WTC11 (cell line): ENCODE results near the gene PGBD5. TPM values are rescaled to one million over a fixed set of nuclear protein-coding genes. Genes with fewer than 3 reads are reported as not detected.
A peak's percentile ranks its signal among the peaks of the same experiment; 100 is the strongest.

Experiments
- ATAC-seq: fragments of 200-7000 bp; cut with Tn5 transposase; 2 replicates; pipeline ENCODE4 v1.10.0; 2021; ENCODE audit warnings: mild to moderate bottlenecking, moderate library complexity
- CTCF ChIA-PET: fragments of 300-600 bp; sonication (Branson Sonifier 250); formaldehyde crosslinking; loops from one replicate; lab custom pipeline; 2021; ENCODE audit warnings: antibody characterized with exemption; lab: Charles Lee
- POLR2A ChIA-PET: fragments of 350-600 bp; sonication (Branson Sonifier 250); formaldehyde crosslinking; loops from one replicate; lab custom pipeline; 2021; ENCODE audit warnings: antibody characterized with exemption; lab: Charles Lee
- DNase-seq: peaks from one replicate; pipeline ENCODE4 v3.0.0; 2021; ENCODE audit warnings: low spot score
- H3K27ac Mint-ChIP-seq: 2 replicates; pipeline ENCODE4 v1.8.0; 2021; ENCODE audit warnings: mixed read lengths
- H3K27me3 Mint-ChIP-seq: 2 replicates; pipeline ENCODE4 v1.8.0; 2021; ENCODE audit warnings: low read depth, mild to moderate bottlenecking, moderate library complexity, mixed read lengths
- H3K36me3 Mint-ChIP-seq: 2 replicates; pipeline ENCODE4 v1.8.0; 2021; ENCODE audit warnings: mixed read lengths
- H3K4me1 Mint-ChIP-seq: 2 replicates; pipeline ENCODE4 v1.8.0; 2022; ENCODE audit warnings: mixed read lengths
- H3K4me3 Mint-ChIP-seq: 2 replicates; pipeline ENCODE4 v1.8.0; 2021; ENCODE audit warnings: mild to moderate bottlenecking, moderate library complexity, mixed read lengths
- H3K9me3 Mint-ChIP-seq: 2 replicates; pipeline ENCODE4 v1.8.0; 2021; ENCODE audit warnings: mixed read lengths
- ARID4B ChIP-seq: sonication (generic); formaldehyde crosslinking; IDR thresholded peaks from 2 replicates; pipeline ENCODE4 v1.8.0; 2023; ENCODE audit warnings: missing genetic modification reagents, mild to moderate bottlenecking, borderline replicate concordance
- GRHL2 ChIP-seq: fragments of 250-450 bp; sonication (Bioruptor Pico); IDR thresholded peaks from 2 replicates; pipeline ENCODE4 v1.8.0; 2022; ENCODE audit warnings: mild to moderate bottlenecking, moderate library complexity; ENCODE audit not compliant: insufficient replicate concordance, severe bottlenecking
- IRF2 ChIP-seq: sonication (generic); formaldehyde crosslinking; IDR thresholded peaks from 2 replicates; pipeline ENCODE4 v1.8.0; 2022; ENCODE audit warnings: low read depth, missing genetic modification reagents, borderline replicate concordance
- MAX ChIP-seq: sonication (generic); formaldehyde crosslinking; IDR thresholded peaks from 2 replicates; pipeline ENCODE4 v1.8.0; 2022; ENCODE audit warnings: mild to moderate bottlenecking, missing genetic modification reagents
- NFATC4 ChIP-seq: fragments of 250-450 bp; sonication (Bioruptor Pico); IDR thresholded peaks from 2 replicates; pipeline ENCODE4 v1.9.0; 2021; ENCODE audit warnings: mild to moderate bottlenecking
- NFYB ChIP-seq: sonication (generic); formaldehyde crosslinking; conservative IDR thresholded peaks from 2 replicates; pipeline ENCODE4 v1.8.0; 2022; ENCODE audit warnings: low read depth, missing genetic modification reagents
- OVOL2 ChIP-seq: fragments of 250-450 bp; sonication (Bioruptor Pico); IDR thresholded peaks from 2 replicates; pipeline ENCODE4 v1.9.0; 2021; ENCODE audit warnings: mild to moderate bottlenecking, borderline replicate concordance
- PRDM15 ChIP-seq: sonication (generic); formaldehyde crosslinking; IDR thresholded peaks from 2 replicates; pipeline ENCODE4 v1.8.0; 2022; ENCODE audit warnings: missing genetic modification reagents
- PRRX2 ChIP-seq: fragments of 250-450 bp; sonication (Bioruptor Pico); IDR thresholded peaks from 2 replicates; pipeline ENCODE4 v1.8.0; 2021; ENCODE audit warnings: mild to moderate bottlenecking
- TCF7 ChIP-seq: sonication (generic); formaldehyde crosslinking; IDR thresholded peaks from 2 replicates; pipeline ENCODE4 v1.8.0; 2022; ENCODE audit warnings: mild to moderate bottlenecking, low read depth, missing genetic modification reagents, moderate library complexity
- TEAD4 ChIP-seq: sonication (generic); formaldehyde crosslinking; IDR thresholded peaks from 2 replicates; pipeline ENCODE4 v1.8.0; 2022; ENCODE audit warnings: mild to moderate bottlenecking, missing genetic modification reagents
- ZBTB43 ChIP-seq: sonication (generic); formaldehyde crosslinking; IDR thresholded peaks from 2 replicates; pipeline ENCODE4 v1.8.1; 2023; ENCODE audit warnings: mild to moderate bottlenecking, missing genetic modification reagents
- ZNF121 ChIP-seq: sonication (generic); formaldehyde crosslinking; IDR thresholded peaks from 2 replicates; pipeline ENCODE4 v1.8.0; 2023; ENCODE audit warnings: missing genetic modification reagents
- ZNF138 ChIP-seq: sonication (generic); formaldehyde crosslinking; conservative IDR thresholded peaks from 2 replicates; pipeline ENCODE4 v1.8.1; 2022; ENCODE audit warnings: mild to moderate bottlenecking, moderate library complexity, missing genetic modification reagents
- ZNF232 ChIP-seq: sonication (generic); formaldehyde crosslinking; IDR thresholded peaks from 2 replicates; pipeline ENCODE4 v1.8.0; 2022; ENCODE audit warnings: mild to moderate bottlenecking, missing genetic modification reagents
- ZNF263 ChIP-seq: sonication (generic); formaldehyde crosslinking; IDR thresholded peaks from 2 replicates; pipeline ENCODE4 v1.8.1; 2022; ENCODE audit warnings: low read depth, mild to moderate bottlenecking, moderate library complexity, missing genetic modification reagents
- ZSCAN18 ChIP-seq: fragments of 250-450 bp; sonication (Bioruptor Pico); IDR thresholded peaks from 2 replicates; pipeline ENCODE4 v2.1.2; 2022; ENCODE audit warnings: mild to moderate bottlenecking, moderate library complexity
- total RNA-seq: library from RNA; stranded (reverse); gene quantifications from 3 replicates; pipeline ENCODE4 v1.2.3, GENCODE V29; 2021

Gene PGBD5
- total RNA-seq, 1 experiment from 2014 or later, result 23.8 TPM

- 0 out of 2 replicates have a peak, but pooled peaks cover 5% of the 10 kb centered on the region for H3K9me3 Mint-ChIP-seq
- H3K27me3 Mint-ChIP-seq, result no peaks in the 10 kb centered on the region
- CTCF ChIA-PET, result interaction anchor here (1.4 to 1.6 kb wide), 2 partner anchors 241 to 247 kb away, joined by 4 read pairs; no protein-coding TSS in a partner anchor
- DNase-seq, result no peak
- ATAC-seq, result no peak
- H3K36me3 Mint-ChIP-seq, result peaks cover 42% of the 10 kb centered on the region
- no peak overlapping the region for H3K4me3 Mint-ChIP-seq
- TF ChIP-seq TCF7 (CRISPR knock-in tag) (no peak), ZSCAN18 (CRISPR knock-in tag) (no peak)
- peak overlapping the region; percentile 13; the same call in 1 of the 2 replicates for H3K27ac Mint-ChIP-seq
- POLR2A ChIA-PET, result no interaction called here
- H3K4me1 Mint-ChIP-seq, result peaks cover 16% of the 10 kb centered on the region
Observed at GRCh38 chr1:230334447-230334837, 91.7 kb downstream of the PGBD5 start.

- 0 out of 2 replicates have a peak, but pooled peaks cover 5% of the 10 kb centered on the region for H3K9me3 Mint-ChIP-seq
- H3K4me1 Mint-ChIP-seq, result peaks cover 16% of the 10 kb centered on the region
- no peaks in the 10 kb centered on the region for H3K27me3 Mint-ChIP-seq
- ChIA-PET POLR2A (no interaction called here), CTCF (interaction anchor here (0.7 to 1.6 kb wide), 4 partner anchors 14 to 308 kb away, joined by 3 to 4 read pairs (median 4); no protein-coding TSS in a partner anchor)
- no peak for TF ChIP-seq ZSCAN18 (CRISPR knock-in tag)
- TF ChIP-seq ZBTB43 (CRISPR knock-in tag), result no peak
- TF ChIP-seq IRF2 (CRISPR knock-in tag), result no peak
- TF ChIP-seq ZNF138 (CRISPR knock-in tag), result no peak
- TF ChIP-seq ZNF263, result no peak
- TF ChIP-seq ZNF121 (CRISPR knock-in tag), result no peak
- TF ChIP-seq PRDM15 (CRISPR knock-in tag), result no peak
- no peak for TF ChIP-seq OVOL2 (CRISPR knock-in tag)
- no peak for TF ChIP-seq GRHL2 (CRISPR knock-in tag)
- no peak for TF ChIP-seq NFYB
- TF ChIP-seq ZNF232 (CRISPR knock-in tag), result no peak
- no peak for TF ChIP-seq ARID4B
- TF ChIP-seq TEAD4 (CRISPR knock-in tag), result no peak
- TF ChIP-seq MAX (CRISPR knock-in tag), result no peak
- TF ChIP-seq PRRX2 (CRISPR knock-in tag), result no peak
- no peak for TF ChIP-seq NFATC4 (CRISPR knock-in tag)
- H3K27ac Mint-ChIP-seq, result peak overlapping the region; percentile 78
- no peak for DNase-seq
- no peak for ATAC-seq
- no peak overlapping the region for H3K4me3 Mint-ChIP-seq
- H3K36me3 Mint-ChIP-seq, result peaks cover 40% of the 10 kb centered on the region
Observed at GRCh38 chr1:230333590-230334446, 92.3 kb downstream of the PGBD5 start.
